ENCODE measurements around the gene NELL2. TPM values are rescaled to one million over a fixed set of nuclear protein-coding genes. Genes with fewer than 3 reads are reported as not detected.

NELL2 gene
- polyA plus RNA-seq, 3 donors: 0.09 to 0.98 (median 0.39) TPM

DNA sequence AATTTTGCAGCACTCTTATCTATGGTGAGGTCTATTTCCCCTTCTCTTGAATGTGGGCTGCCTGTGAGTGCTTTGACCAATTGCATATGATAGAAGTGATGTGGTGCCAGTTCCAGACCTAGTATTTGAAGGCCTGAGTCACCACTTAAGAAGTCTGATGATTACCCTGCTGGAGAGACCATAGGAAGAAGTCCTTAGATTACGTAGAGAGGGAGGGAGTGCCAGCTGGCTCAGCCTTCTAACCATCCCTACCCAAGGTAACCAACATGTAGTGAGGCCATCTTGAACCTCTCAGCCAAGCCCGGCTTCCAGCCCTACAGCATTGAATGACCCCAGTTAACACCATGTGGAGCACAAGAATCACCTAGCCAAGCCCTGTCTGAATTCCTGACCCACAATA lies 166.9 kb downstream of the NELL2 start:
- DNase-seq: no peak
- Mint-ChIP-seq H3K36me3 (no peaks in the 10 kb centered on the region), H3K9me3 (peaks cover 0 to 3% (median 0%) of the 10 kb centered on the region in 7 donors), H3K27ac (no peak overlapping the region), H3K4me1 (no peaks in the 10 kb centered on the region), H3K4me3 (no peak overlapping the region), H3K27me3 (ENCODE audit: low read depth in 3 of 3) (no peaks in the 10 kb centered on the region)
- WGBS (ENCODE audit: insufficient coverage): no CpG with 5 or more reads among the region's 2 CpGs
- Histone ChIP-seq H3K4me3 (replicated peaks in 1 of 3; ENCODE audit: low read depth in 2 of 3, low read length in 3 of 3) (no peak overlapping the region), H3K79me2 (ENCODE audit: insufficient read depth, low read length) (no peaks in the 10 kb centered on the region), H3K4me2 (replicated peaks; ENCODE audit: extremely low read depth, low read length, poor library complexity, severe bottlenecking) (no peak overlapping the region), H3K27ac (ENCODE audit: low read depth in 1 of 2, low read length in 2 of 2) (no peak overlapping the region), H3K9ac (ENCODE audit: insufficient read depth, low read length, poor library complexity, severe bottlenecking) (no peak overlapping the region), H4K20me1 (ENCODE audit: insufficient read depth, low read length) (no peaks in the 10 kb centered on the region), H3K4me1 (ENCODE audit: control insufficient read depth in 1 of 2, insufficient read depth in 2 of 2, low read length in 2 of 2) (no peaks in the 10 kb centered on the region), H3K9me3 (replicated peaks in 1 of 2; ENCODE audit: control insufficient read depth in 1 of 2, insufficient read depth in 1 of 2, low read length in 2 of 2) (no peaks in the 10 kb centered on the region), H2AFZ (ENCODE audit: insufficient read depth, low read depth, low read length, poor library complexity, severe bottlenecking) (no peak overlapping the region), H3K36me3 (replicated peaks in 1 of 2; ENCODE audit: control insufficient read depth in 1 of 2, insufficient read depth in 2 of 2, low read length in 2 of 2) (no peaks in the 10 kb centered on the region), H3K27me3 (ENCODE audit: control insufficient read depth in 2 of 2, insufficient read depth in 2 of 2, low read length in 2 of 2) (no peaks in the 10 kb centered on the region)
- TF ChIP-seq CTCF (IDR thresholded peaks at IDR 0.05): no peak
- intact Hi-C loops (cut with micrococcal nuclease): no loop called here

GRCh38 chr12:44708218-44708617 lies 167.9 kb downstream of the NELL2 start:
- Histone ChIP-seq H3K27me3 (ENCODE audit: control insufficient read depth in 2 of 2, insufficient read depth in 2 of 2, low read length in 2 of 2) (no peaks in the 10 kb centered on the region), H3K79me2 (ENCODE audit: insufficient read depth, low read length) (no peaks in the 10 kb centered on the region), H3K9ac (ENCODE audit: insufficient read depth, low read length, poor library complexity, severe bottlenecking) (no peak overlapping the region), H3K9me3 (replicated peaks in 1 of 2; ENCODE audit: control insufficient read depth in 1 of 2, insufficient read depth in 1 of 2, low read length in 2 of 2) (no peaks in the 10 kb centered on the region), H3K36me3 (replicated peaks in 1 of 2; ENCODE audit: control insufficient read depth in 1 of 2, insufficient read depth in 2 of 2, low read length in 2 of 2) (no peaks in the 10 kb centered on the region), H3K27ac (ENCODE audit: low read depth in 1 of 2, low read length in 2 of 2) (no peak overlapping the region), H2AFZ (ENCODE audit: insufficient read depth, low read depth, low read length, poor library complexity, severe bottlenecking) (no peak overlapping the region), H4K20me1 (ENCODE audit: insufficient read depth, low read length) (no peaks in the 10 kb centered on the region), H3K4me2 (replicated peaks; ENCODE audit: extremely low read depth, low read length, poor library complexity, severe bottlenecking) (no peak overlapping the region), H3K4me1 (ENCODE audit: control insufficient read depth in 1 of 2, insufficient read depth in 2 of 2, low read length in 2 of 2) (no peaks in the 10 kb centered on the region), H3K4me3 (replicated peaks in 1 of 3; ENCODE audit: low read depth in 2 of 3, low read length in 3 of 3) (no peak overlapping the region)
- Mint-ChIP-seq H3K9me3 (peaks cover 0 to 3% (median 0%) of the 10 kb centered on the region in 7 donors), H3K27ac (no peak overlapping the region), H3K27me3 (ENCODE audit: low read depth in 3 of 3) (no peaks in the 10 kb centered on the region), H3K36me3 (no peaks in the 10 kb centered on the region), H3K4me1 (no peaks in the 10 kb centered on the region), H3K4me3 (no peak overlapping the region)
- intact Hi-C loops (cut with micrococcal nuclease): no loop called here
- TF ChIP-seq CTCF (IDR thresholded peaks at IDR 0.05): no peak
- WGBS (ENCODE audit: insufficient coverage): 88% methylated on average over 2 of the region's 2 CpGs
- no peak for DNase-seq

All from CD14-positive monocyte (primary cell).